ENCODE measurements around the gene CFAP97.

CFAP97 gene

DNA sequence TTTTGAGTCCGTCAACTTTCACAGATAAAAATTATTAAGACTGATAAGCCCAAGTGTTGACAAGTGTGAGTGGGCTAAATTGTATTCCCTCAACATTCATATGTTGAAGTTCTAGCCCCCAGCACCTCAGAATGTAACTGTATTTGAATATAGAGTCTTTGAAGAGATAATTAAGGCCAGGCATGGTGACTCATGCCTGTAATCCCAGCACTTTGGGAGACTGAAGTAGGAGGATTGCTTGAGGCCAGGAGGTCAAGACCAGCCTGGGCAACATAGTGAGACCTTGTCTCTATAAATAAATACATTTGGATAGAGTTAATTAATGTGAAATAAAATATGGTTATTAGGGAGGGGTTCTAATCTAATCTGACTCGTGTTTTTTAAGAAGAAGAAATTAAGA is 90.5 kb downstream of the CFAP97 start:
- H3K27me3 ChIP-seq (ENCODE audit: control insufficient read depth in 1 of 2, insufficient read depth in 2 of 2, low read length in 2 of 2) = no peaks in the 10 kb centered on the region
- H3K9me3 ChIP-seq (ENCODE audit: control insufficient read depth in 1 of 2, low read length in 2 of 2) = no peaks in the 10 kb centered on the region
- H3K4me3 ChIP-seq (ENCODE audit: low read depth in 1 of 2, low read length in 2 of 2) = no peak overlapping the region
- peaks cover 10 to 23% of the 10 kb centered on the region in 2 donors for H3K4me1 ChIP-seq (ENCODE audit: control insufficient read depth in 1 of 2, insufficient read depth in 2 of 2, low read length in 2 of 2)
- H3K27ac ChIP-seq (ENCODE audit: low read depth, low read length) = no peak overlapping the region
- no peak overlapping the region for H3K9ac ChIP-seq (ENCODE audit: low read depth in 1 of 2, low read length in 2 of 2)
- no peaks in the 10 kb centered on the region for H3K36me3 ChIP-seq (ENCODE audit: control insufficient read depth in 1 of 2, insufficient read depth in 2 of 2, low read length in 2 of 2)

DNA sequence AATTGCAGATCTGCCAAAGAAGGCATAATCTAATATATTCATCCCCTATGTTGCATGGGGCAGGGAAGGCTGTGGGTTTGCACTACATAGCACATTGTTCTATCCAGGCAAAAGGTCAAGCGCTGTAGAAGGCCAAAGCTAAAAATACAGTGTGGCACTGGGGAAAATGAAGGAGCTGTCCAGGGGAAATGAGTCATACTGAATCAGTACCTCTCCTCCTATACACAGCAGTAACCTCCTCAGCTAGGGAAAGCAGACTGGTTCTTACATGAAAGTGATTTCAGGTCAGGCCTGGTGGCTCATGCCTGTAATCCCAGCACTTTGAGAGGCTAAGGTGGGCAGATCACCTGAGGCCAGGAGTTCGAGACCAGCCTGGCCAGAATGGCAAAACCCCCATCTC is 91.7 kb downstream of the CFAP97 start:
- peaks cover 10 to 23% of the 10 kb centered on the region in 2 donors for H3K4me1 ChIP-seq (ENCODE audit: control insufficient read depth in 1 of 2, insufficient read depth in 2 of 2, low read length in 2 of 2)
- H3K27ac ChIP-seq (ENCODE audit: low read depth, low read length) = no peak overlapping the region

GRCh38 chr4:185110375-185110823 is 93.4 kb downstream of the CFAP97 start:
- no peak overlapping the region for H3K4me3 ChIP-seq (ENCODE audit: low read depth in 1 of 2, low read length in 2 of 2)
- no peaks in the 10 kb centered on the region for H3K9me3 ChIP-seq (ENCODE audit: control insufficient read depth in 1 of 2, low read length in 2 of 2)
- H3K27ac ChIP-seq (ENCODE audit: low read depth, low read length) = no peak overlapping the region
- H3K27me3 ChIP-seq (ENCODE audit: control insufficient read depth in 1 of 2, insufficient read depth in 2 of 2, low read length in 2 of 2) = no peaks in the 10 kb centered on the region
- peaks cover 6 to 17% of the 10 kb centered on the region in 2 donors for H3K4me1 ChIP-seq (ENCODE audit: control insufficient read depth in 1 of 2, insufficient read depth in 2 of 2, low read length in 2 of 2)
- no peak overlapping the region for H3K9ac ChIP-seq (ENCODE audit: low read depth in 1 of 2, low read length in 2 of 2)
- no peaks in the 10 kb centered on the region for H3K36me3 ChIP-seq (ENCODE audit: control insufficient read depth in 1 of 2, insufficient read depth in 2 of 2, low read length in 2 of 2)

More for the DNA sequence above, 91.7 kb downstream of the CFAP97 start:
- no peak overlapping the region for H3K4me3 ChIP-seq (ENCODE audit: low read depth in 1 of 2, low read length in 2 of 2)
- H3K36me3 ChIP-seq (ENCODE audit: control insufficient read depth in 1 of 2, insufficient read depth in 2 of 2, low read length in 2 of 2) = no peaks in the 10 kb centered on the region
- H3K9ac ChIP-seq (ENCODE audit: low read depth in 1 of 2, low read length in 2 of 2) = no peak overlapping the region
- no peaks in the 10 kb centered on the region for H3K27me3 ChIP-seq (ENCODE audit: control insufficient read depth in 1 of 2, insufficient read depth in 2 of 2, low read length in 2 of 2)
- H3K9me3 ChIP-seq (ENCODE audit: control insufficient read depth in 1 of 2, low read length in 2 of 2) = no peaks in the 10 kb centered on the region

DNA sequence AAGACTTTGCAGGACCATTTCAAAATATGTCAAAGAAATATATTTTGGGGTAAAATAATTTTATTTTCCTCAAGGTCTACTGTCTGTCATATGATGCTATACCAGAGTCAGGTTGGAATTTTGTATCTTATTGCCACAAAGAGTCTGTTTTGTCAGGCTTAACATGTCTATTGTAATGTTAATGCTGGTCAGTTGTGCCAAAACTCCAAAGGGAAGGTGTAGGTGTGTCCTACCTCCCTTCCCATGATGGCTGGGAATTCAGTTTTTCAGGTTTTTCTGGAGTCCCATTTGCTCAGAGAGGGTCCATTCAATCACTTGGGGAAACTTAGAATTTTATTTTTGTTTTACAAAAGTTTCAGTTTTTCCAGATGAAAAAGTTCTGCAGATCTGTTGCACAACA is 94.1 kb downstream of the CFAP97 start:
- no peak overlapping the region for H3K4me3 ChIP-seq (ENCODE audit: low read depth in 1 of 2, low read length in 2 of 2)
- H3K9ac ChIP-seq (ENCODE audit: low read depth in 1 of 2, low read length in 2 of 2) = no peak overlapping the region
- no peaks in the 10 kb centered on the region for H3K36me3 ChIP-seq (ENCODE audit: control insufficient read depth in 1 of 2, insufficient read depth in 2 of 2, low read length in 2 of 2)
- no peaks in the 10 kb centered on the region for H3K27me3 ChIP-seq (ENCODE audit: control insufficient read depth in 1 of 2, insufficient read depth in 2 of 2, low read length in 2 of 2)
- no peaks in the 10 kb centered on the region for H3K9me3 ChIP-seq (ENCODE audit: control insufficient read depth in 1 of 2, low read length in 2 of 2)
- H3K4me1 ChIP-seq (ENCODE audit: control insufficient read depth in 1 of 2, insufficient read depth in 2 of 2, low read length in 2 of 2) = peaks cover 6 to 17% of the 10 kb centered on the region in 2 donors
- no peak overlapping the region for H3K27ac ChIP-seq (ENCODE audit: low read depth, low read length)
